HEK293 (cell line): ENCODE results near the gene CNPY4.

Source experiments
- CTCF ChIA-PET: fragments of 350-600 bp; formaldehyde crosslinking; extraction: SDS; loops from one replicate; lab custom pipeline; 2021; ENCODE audit warnings: antibody characterized with exemption; lab: Yijun Ruan, JAX
- POLR2A ChIA-PET: fragments of 300-600 bp; formaldehyde crosslinking; extraction: SDS; loops from one replicate; lab custom pipeline; 2020; ENCODE audit warnings: antibody characterized with exemption, inconsistent platforms; lab: Yijun Ruan, JAX
- H3K27ac ChIP-seq: fragments of 200-500 bp; sonication (Bioruptor generic); 2 replicates; pipeline ENCODE4 v1.5.1; 2014; ENCODE audit warnings: low read depth, low read length, control low read depth, inconsistent platforms; ENCODE audit errors: extremely low read depth
- H3K36me3 ChIP-seq, 2 experiments: fragments of 200-500 bp in 1 of 2; sonication (Bioruptor generic) in 1 of 2; 1 replicate in 1 of 2; 2 replicates in 1 of 2; pipeline ENCODE4 v1.5.1; 2014 to 2017; ENCODE audit warnings: inconsistent platforms in 2 of 2, low read length in 2 of 2; ENCODE audit not compliant: control insufficient read depth in 2 of 2, insufficient read depth in 1 of 2
- H3K4me1 ChIP-seq: fragments of 200-500 bp; sonication (Bioruptor generic); 2 replicates; pipeline ENCODE4 v1.5.1; 2014; ENCODE audit warnings: mild to moderate bottlenecking, low read length, inconsistent platforms; ENCODE audit not compliant: control insufficient read depth, insufficient read depth
- H3K4me3 ChIP-seq: 2 replicates; pipeline ENCODE4 v1.5.1; 2011; ENCODE audit warnings: low read depth, mild to moderate bottlenecking, control low read depth, low read length, moderate library complexity
- H3K9me3 ChIP-seq: fragments of 200-500 bp; sonication (Bioruptor generic); 2 replicates; pipeline ENCODE4 v1.5.1; 2014; ENCODE audit warnings: low read depth, low read length, inconsistent platforms; ENCODE audit not compliant: control insufficient read depth, insufficient read depth
- OSR2 ChIP-seq: fragments of 450-650 bp; formaldehyde crosslinking; IDR thresholded peaks from 2 replicates; pipeline ENCODE4 v1.5.1; 2016; ENCODE audit warnings: missing biosample characterization, missing genetic modification characterization
- PRDM6 ChIP-seq: fragments of 450-650 bp; formaldehyde crosslinking; IDR thresholded peaks from 2 replicates; pipeline ENCODE4 v1.5.1; 2017; ENCODE audit warnings: missing biosample characterization, missing genetic modification characterization
- SCRT1 ChIP-seq: fragments of 450-650 bp; formaldehyde crosslinking; IDR thresholded peaks from 2 replicates; pipeline ENCODE4 v1.5.1; 2016; ENCODE audit warnings: missing biosample characterization, missing genetic modification characterization, borderline replicate concordance
- SP2 ChIP-seq: fragments of 450-650 bp; formaldehyde crosslinking; IDR thresholded peaks from 2 replicates; pipeline ENCODE4 v1.5.1; 2016; ENCODE audit warnings: missing biosample characterization, missing genetic modification characterization
- ZIC2 ChIP-seq: fragments of 450-650 bp; formaldehyde crosslinking; IDR thresholded peaks from 2 replicates; pipeline ENCODE4 v1.5.1; 2016; ENCODE audit warnings: missing biosample characterization, missing genetic modification characterization
- ZNF133 ChIP-seq: fragments of 450-650 bp; formaldehyde crosslinking; IDR thresholded peaks from 2 replicates; pipeline ENCODE4 v1.5.1; 2016; ENCODE audit warnings: missing biosample characterization, missing genetic modification characterization
- ZNF157 ChIP-seq: fragments of 450-650 bp; formaldehyde crosslinking; IDR thresholded peaks from 2 replicates; pipeline ENCODE4 v1.5.1; 2016; ENCODE audit warnings: missing biosample characterization, missing genetic modification characterization
- ZNF184 ChIP-seq: fragments of 450-650 bp; IDR thresholded peaks from 2 replicates; pipeline ENCODE4 v1.5.1; 2018; ENCODE audit warnings: missing biosample characterization, mild to moderate bottlenecking, missing genetic modification characterization
- ZNF211 ChIP-seq: fragments of 450-650 bp; formaldehyde crosslinking; IDR thresholded peaks from 2 replicates; pipeline ENCODE4 v1.5.1; 2016; ENCODE audit warnings: low read depth, missing biosample characterization, missing genetic modification characterization
- ZNF214 ChIP-seq: fragments of 450-650 bp; formaldehyde crosslinking; IDR thresholded peaks from 2 replicates; pipeline ENCODE4 v1.5.1; 2017; ENCODE audit warnings: missing biosample characterization, mild to moderate bottlenecking, missing genetic modification characterization, borderline replicate concordance
- ZNF223 ChIP-seq: fragments of 450-650 bp; formaldehyde crosslinking; IDR thresholded peaks from 2 replicates; pipeline ENCODE4 v1.5.1; 2016; ENCODE audit warnings: missing biosample characterization, missing genetic modification characterization
- ZNF24 ChIP-seq: fragments of 450-650 bp; formaldehyde crosslinking; IDR thresholded peaks from 2 replicates; pipeline ENCODE4 v1.5.1; 2016; ENCODE audit warnings: missing biosample characterization, missing genetic modification characterization
- ZNF266 ChIP-seq: fragments of 450-650 bp; formaldehyde crosslinking; IDR thresholded peaks from 2 replicates; pipeline ENCODE4 v1.5.1; 2016; ENCODE audit warnings: missing biosample characterization, missing genetic modification characterization, low read depth
- ZNF404 ChIP-seq: fragments of 450-650 bp; formaldehyde crosslinking; IDR thresholded peaks from 2 replicates; pipeline ENCODE4 v1.5.1; 2017; ENCODE audit warnings: missing biosample characterization, missing genetic modification characterization
- ZNF48 ChIP-seq: fragments of 450-650 bp; formaldehyde crosslinking; IDR thresholded peaks from 2 replicates; pipeline ENCODE4 v1.5.1; 2016; ENCODE audit warnings: missing biosample characterization, missing genetic modification characterization
- ZNF510 ChIP-seq: fragments of 450-650 bp; formaldehyde crosslinking; IDR thresholded peaks from 2 replicates; pipeline ENCODE4 v1.5.1; 2018; ENCODE audit warnings: mild to moderate bottlenecking, missing genetic modification characterization, missing biosample characterization; ENCODE audit not compliant: insufficient replicate concordance
- ZNF518A ChIP-seq: fragments of 450-650 bp; formaldehyde crosslinking; conservative IDR thresholded peaks from 2 replicates; pipeline ENCODE4 v1.5.1; 2016; ENCODE audit warnings: low read depth, missing biosample characterization, missing genetic modification characterization
- ZNF529 ChIP-seq: fragments of 450-650 bp; formaldehyde crosslinking; IDR thresholded peaks from 2 replicates; pipeline ENCODE4 v1.5.1; 2017; ENCODE audit warnings: missing genetic modification characterization, missing biosample characterization; ENCODE audit not compliant: insufficient replicate concordance
- ZNF707 ChIP-seq: fragments of 450-650 bp; formaldehyde crosslinking; IDR thresholded peaks from 2 replicates; pipeline ENCODE4 v1.5.1; 2016; ENCODE audit warnings: missing biosample characterization, missing genetic modification characterization
- ZNF76 ChIP-seq: fragments of 450-650 bp; formaldehyde crosslinking; IDR thresholded peaks from 2 replicates; pipeline ENCODE4; 2016; ENCODE audit warnings: low read depth, missing biosample characterization, missing genetic modification characterization, borderline replicate concordance
- ZNF830 ChIP-seq: fragments of 450-650 bp; IDR thresholded peaks from 2 replicates; pipeline ENCODE4 v1.5.0; 2018; ENCODE audit warnings: missing biosample characterization, missing genetic modification characterization, low read depth, mild to moderate bottlenecking, moderate library complexity
- ZSCAN30 ChIP-seq: fragments of 450-650 bp; IDR thresholded peaks from 2 replicates; pipeline ENCODE4 v1.5.1; 2018; ENCODE audit warnings: missing biosample characterization, mild to moderate bottlenecking, missing genetic modification characterization, moderate library complexity
- TF ChIP-seq, protein P1 (sequence below): fragments of 450-650 bp; formaldehyde crosslinking; IDR thresholded peaks from 2 replicates; pipeline ENCODE4 v1.5.1; 2016; ENCODE audit warnings: missing biosample characterization, missing genetic modification characterization, borderline replicate concordance

Gene CNPY4

GRCh38 chr7:100160067-100160466, 40.6 kb downstream of the CNPY4 start:
- Histone ChIP-seq H3K36me3 (peaks cover 0 to 20% of the 10 kb centered on the region in 2 experiments; a peak in 1 of 3 replicates), H3K27ac (no peak overlapping the region), H3K4me3 (no peak overlapping the region), H3K4me1 (peaks cover 3% of the 10 kb centered on the region; the same call in 1 of the 2 replicates), H3K9me3 (no peaks in the 10 kb centered on the region)
- TF ChIP-seq ZNF223 (tag by site-specific recombination) (no peak), ZNF266 (tag by site-specific recombination) (no peak), ZNF510 (tag by site-specific recombination) (no peak), ZNF529 (tag by site-specific recombination) (no peak), ZNF76 (tag by site-specific recombination) (no peak), SP2 (tag by site-specific recombination) (no peak), ZNF830 (tag by site-specific recombination) (no peak), OSR2 (tag by site-specific recombination) (no peak), ZNF211 (no peak)
- ChIA-PET POLR2A (interaction anchor here (0.8 to 4.3 kb wide), 2 partner anchors 11 to 13 kb away, joined by 3 to 38 read pairs; partner anchors contain the start of gene LAMTOR4), CTCF (interaction anchor here (1.9 kb wide), 1 partner anchor 27 kb away, joined by 7 read pairs; no protein-coding TSS in a partner anchor)

- Histone ChIP-seq H3K36me3 (no peaks in the 10 kb centered on the region), H3K4me3 (no peak overlapping the region), H3K27ac (no peak overlapping the region), H3K9me3 (no peaks in the 10 kb centered on the region), H3K4me1 (peaks cover 8% of the 10 kb centered on the region)
- POLR2A ChIA-PET = interaction anchor here (0.7 to 1.4 kb wide), 2 partner anchors 14 to 28 kb away, joined by 4 to 6 read pairs; partner anchors contain the start of gene LAMTOR4
- CTCF ChIA-PET = interaction anchor here (0.6 to 0.7 kb wide), 2 partner anchors 30 to 55 kb away, joined by 3 to 6 read pairs; no protein-coding TSS in a partner anchor
- TF ChIP-seq ZNF157 (tag by site-specific recombination) (no peak), ZNF214 (no peak), ZNF24 (no peak), ZNF48 (tag by site-specific recombination) (no peak), ZNF133 (tag by site-specific recombination) (no peak), ZNF184 (no peak), ZNF404 (tag by site-specific recombination) (no peak), ZNF707 (no peak), ZNF518A (no peak), SCRT1 (tag by site-specific recombination) (peak; percentile 67), ZIC2 (tag by site-specific recombination) (peak; percentile 63), ZSCAN30 (no peak), PRDM6 (no peak)
- TF ChIP-seq, protein P1, sequence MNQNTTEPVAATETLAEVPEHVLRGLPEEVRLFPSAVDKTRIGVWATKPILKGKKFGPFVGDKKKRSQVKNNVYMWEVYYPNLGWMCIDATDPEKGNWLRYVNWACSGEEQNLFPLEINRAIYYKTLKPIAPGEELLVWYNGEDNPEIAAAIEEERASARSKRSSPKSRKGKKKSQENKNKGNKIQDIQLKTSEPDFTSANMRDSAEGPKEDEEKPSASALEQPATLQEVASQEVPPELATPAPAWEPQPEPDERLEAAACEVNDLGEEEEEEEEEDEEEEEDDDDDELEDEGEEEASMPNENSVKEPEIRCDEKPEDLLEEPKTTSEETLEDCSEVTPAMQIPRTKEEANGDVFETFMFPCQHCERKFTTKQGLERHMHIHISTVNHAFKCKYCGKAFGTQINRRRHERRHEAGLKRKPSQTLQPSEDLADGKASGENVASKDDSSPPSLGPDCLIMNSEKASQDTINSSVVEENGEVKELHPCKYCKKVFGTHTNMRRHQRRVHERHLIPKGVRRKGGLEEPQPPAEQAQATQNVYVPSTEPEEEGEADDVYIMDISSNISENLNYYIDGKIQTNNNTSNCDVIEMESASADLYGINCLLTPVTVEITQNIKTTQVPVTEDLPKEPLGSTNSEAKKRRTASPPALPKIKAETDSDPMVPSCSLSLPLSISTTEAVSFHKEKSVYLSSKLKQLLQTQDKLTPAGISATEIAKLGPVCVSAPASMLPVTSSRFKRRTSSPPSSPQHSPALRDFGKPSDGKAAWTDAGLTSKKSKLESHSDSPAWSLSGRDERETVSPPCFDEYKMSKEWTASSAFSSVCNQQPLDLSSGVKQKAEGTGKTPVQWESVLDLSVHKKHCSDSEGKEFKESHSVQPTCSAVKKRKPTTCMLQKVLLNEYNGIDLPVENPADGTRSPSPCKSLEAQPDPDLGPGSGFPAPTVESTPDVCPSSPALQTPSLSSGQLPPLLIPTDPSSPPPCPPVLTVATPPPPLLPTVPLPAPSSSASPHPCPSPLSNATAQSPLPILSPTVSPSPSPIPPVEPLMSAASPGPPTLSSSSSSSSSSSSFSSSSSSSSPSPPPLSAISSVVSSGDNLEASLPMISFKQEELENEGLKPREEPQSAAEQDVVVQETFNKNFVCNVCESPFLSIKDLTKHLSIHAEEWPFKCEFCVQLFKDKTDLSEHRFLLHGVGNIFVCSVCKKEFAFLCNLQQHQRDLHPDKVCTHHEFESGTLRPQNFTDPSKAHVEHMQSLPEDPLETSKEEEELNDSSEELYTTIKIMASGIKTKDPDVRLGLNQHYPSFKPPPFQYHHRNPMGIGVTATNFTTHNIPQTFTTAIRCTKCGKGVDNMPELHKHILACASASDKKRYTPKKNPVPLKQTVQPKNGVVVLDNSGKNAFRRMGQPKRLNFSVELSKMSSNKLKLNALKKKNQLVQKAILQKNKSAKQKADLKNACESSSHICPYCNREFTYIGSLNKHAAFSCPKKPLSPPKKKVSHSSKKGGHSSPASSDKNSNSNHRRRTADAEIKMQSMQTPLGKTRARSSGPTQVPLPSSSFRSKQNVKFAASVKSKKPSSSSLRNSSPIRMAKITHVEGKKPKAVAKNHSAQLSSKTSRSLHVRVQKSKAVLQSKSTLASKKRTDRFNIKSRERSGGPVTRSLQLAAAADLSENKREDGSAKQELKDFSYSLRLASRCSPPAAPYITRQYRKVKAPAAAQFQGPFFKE (tag by site-specific recombination) = no peak
Observed at GRCh38 chr7:100163006-100163531, 43.6 kb downstream of the CNPY4 start.
